Tibial artery (tissue), 4 donors: Measurements from ENCODE around the gene IL36B.

Experiments
- DNase-seq, 2 donors: peaks; one replicate each; pipeline ENCODE4 v3.0.0-alpha.2; 2019
- H3K27ac ChIP-seq, 2 donors: fragments of 200-600 bp; sonication (generic) in 1 of 2; 1 replicate in 1 of 2; 2 replicates in 1 of 2; pipeline ENCODE4 v1.5.1; 2018 to 2019; ENCODE audit warnings: mild to moderate bottlenecking in 1 of 2
- H3K27me3 ChIP-seq, 2 donors: fragments of 200-600 bp; sonication (generic) in 1 of 2; one replicate each; pipeline versions ENCODE4 v1.5.1 to v1.6.0; 2016 to 2019
- H3K36me3 ChIP-seq, 3 donors: fragments of 200-600 bp; sonication (generic) in 2 of 3; one replicate each; pipeline ENCODE4 v1.5.1; 2016 to 2019; ENCODE audit warnings: mild to moderate bottlenecking in 2 of 3
- H3K4me1 ChIP-seq, 4 donors: fragments of 200-600 bp; sonication (generic) in 2 of 4; 1 replicate in 3 of 4; 2 replicates in 1 of 4; pipeline ENCODE4 v1.5.1; 2016 to 2019
- H3K4me3 ChIP-seq, 2 donors: fragments of 200-600 bp; sonication (generic) in 1 of 2; 1 replicate in 1 of 2; 2 replicates in 1 of 2; pipeline ENCODE4 v1.5.1; 2018 to 2019; ENCODE audit warnings: mild to moderate bottlenecking in 2 of 2
- H3K9me3 ChIP-seq, 3 donors: fragments of 200-600 bp; sonication (generic) in 1 of 3; one replicate each; pipeline ENCODE4 v1.5.1; 2016 to 2019
- intact Hi-C: fragments of 100-400 bp; cut with DNase I; formaldehyde crosslinking; loops from one replicate; pipeline ENCODE4 v1.15.0; 2023; ENCODE audit warnings: low total_unique reads
- TF ChIP-seq, protein P1 (sequence below), 2 experiments: fragments of 200-600 bp in 1 of 2; fragments of 450-650 bp in 1 of 2; IDR thresholded peaks; one replicate each; pipeline ENCODE4 v1.5.1; 2017 to 2019; ENCODE audit warnings: antibody characterized with exemption in 2 of 2, mild to moderate bottlenecking in 1 of 2, moderate library complexity in 1 of 2

The IL36B gene

DNA sequence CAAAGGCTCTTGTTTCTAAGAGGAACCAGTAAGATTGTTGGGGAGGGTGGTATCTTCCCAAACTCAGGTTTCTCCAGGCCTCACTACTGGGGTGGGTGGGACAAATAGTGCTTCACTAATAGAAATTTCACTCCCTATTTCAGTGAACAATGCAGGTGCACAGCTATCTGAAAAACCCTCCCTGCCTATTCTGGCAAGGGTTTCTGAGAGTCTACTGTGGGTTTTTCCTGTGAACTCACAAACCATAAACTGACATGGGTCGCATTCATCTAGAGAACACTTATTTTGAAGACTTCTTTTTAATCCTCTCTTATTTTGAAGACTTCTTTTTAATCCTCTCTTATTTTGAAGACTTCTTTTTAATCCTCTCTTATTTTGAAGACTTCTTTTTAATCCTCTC lies 43.0 kb downstream of the IL36B start:
- no peaks in the 10 kb centered on the region for H3K9me3 ChIP-seq
- intact Hi-C loops: no loop called here
- no peaks in the 10 kb centered on the region for H3K4me1 ChIP-seq
- no peaks in the 10 kb centered on the region for H3K36me3 ChIP-seq
- H3K4me3 ChIP-seq: no peak overlapping the region
- no peaks in the 10 kb centered on the region for H3K27me3 ChIP-seq
- no peak overlapping the region for H3K27ac ChIP-seq
- TF ChIP-seq, protein P1, sequence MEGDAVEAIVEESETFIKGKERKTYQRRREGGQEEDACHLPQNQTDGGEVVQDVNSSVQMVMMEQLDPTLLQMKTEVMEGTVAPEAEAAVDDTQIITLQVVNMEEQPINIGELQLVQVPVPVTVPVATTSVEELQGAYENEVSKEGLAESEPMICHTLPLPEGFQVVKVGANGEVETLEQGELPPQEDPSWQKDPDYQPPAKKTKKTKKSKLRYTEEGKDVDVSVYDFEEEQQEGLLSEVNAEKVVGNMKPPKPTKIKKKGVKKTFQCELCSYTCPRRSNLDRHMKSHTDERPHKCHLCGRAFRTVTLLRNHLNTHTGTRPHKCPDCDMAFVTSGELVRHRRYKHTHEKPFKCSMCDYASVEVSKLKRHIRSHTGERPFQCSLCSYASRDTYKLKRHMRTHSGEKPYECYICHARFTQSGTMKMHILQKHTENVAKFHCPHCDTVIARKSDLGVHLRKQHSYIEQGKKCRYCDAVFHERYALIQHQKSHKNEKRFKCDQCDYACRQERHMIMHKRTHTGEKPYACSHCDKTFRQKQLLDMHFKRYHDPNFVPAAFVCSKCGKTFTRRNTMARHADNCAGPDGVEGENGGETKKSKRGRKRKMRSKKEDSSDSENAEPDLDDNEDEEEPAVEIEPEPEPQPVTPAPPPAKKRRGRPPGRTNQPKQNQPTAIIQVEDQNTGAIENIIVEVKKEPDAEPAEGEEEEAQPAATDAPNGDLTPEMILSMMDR (IDR thresholded peaks at IDR 0.05): no peak
- no peak for DNase-seq

DNA sequence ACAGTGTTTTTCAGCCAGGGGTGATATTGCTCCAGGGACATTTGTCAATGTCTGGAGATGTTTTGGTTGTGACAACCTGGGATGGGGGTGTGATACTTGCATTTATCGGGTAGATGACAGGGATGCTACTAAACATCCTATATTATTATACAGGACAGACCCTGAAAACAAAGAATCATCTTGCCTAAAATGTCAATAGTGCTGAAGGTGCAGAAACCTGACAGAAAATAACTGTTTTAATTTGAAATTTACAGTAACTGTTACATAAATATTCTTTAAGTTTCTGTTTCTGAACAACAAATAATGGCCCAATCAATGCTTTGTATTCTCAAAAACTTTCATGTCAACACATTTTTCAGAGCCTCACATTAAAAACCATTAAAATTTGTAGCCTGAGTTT lies 45.4 kb downstream of the IL36B start:
- no peak overlapping the region for H3K27ac ChIP-seq
- intact Hi-C loops: no loop called here
- H3K4me1 ChIP-seq: no peaks in the 10 kb centered on the region
- no peak overlapping the region for H3K4me3 ChIP-seq
- no peaks in the 10 kb centered on the region for H3K27me3 ChIP-seq
- no peaks in the 10 kb centered on the region for H3K9me3 ChIP-seq
- H3K36me3 ChIP-seq: no peaks in the 10 kb centered on the region
- no peak for DNase-seq
- TF ChIP-seq, protein P1 (IDR thresholded peaks at IDR 0.05): no peak

DNA sequence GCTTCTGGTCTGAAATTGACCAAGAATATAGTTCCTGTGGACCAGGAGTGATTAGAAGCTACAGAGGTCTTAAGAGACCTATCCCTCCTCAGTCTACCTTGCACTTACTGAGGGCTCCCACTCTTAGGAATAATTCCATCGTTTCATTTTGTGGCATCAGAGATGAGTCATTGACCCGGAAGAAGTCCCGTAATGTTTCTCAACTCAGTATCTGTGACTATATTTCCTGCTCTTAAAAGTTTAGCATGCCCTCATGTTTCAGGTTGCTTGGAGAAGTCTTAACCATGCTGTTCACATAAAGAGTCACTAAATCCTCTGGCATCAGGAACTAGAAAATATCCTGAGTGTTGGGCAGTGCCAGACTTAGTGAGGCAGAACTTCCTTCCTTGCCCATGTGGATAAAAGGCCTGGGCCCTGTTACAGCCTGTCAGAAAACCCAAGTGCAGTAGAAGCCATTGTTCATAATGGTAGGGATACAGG lies 47.6 kb downstream of the IL36B start, which contains the start of gene IL36A:
Gene IL36A (plus strand): TSS at position 430 of the 480 bp plus-strand sequence. CDS start 413 bp downstream, outside the sequence.
- no peaks in the 10 kb centered on the region for H3K36me3 ChIP-seq
- H3K4me3 ChIP-seq: no peak within 1 kb of the TSS
- H3K4me1 ChIP-seq: no peaks in the 10 kb centered on the region
- peaks cover 0 to 3% (median 0%) of the 10 kb centered on the region in 3 donors for H3K9me3 ChIP-seq
- no peak for DNase-seq
- TF ChIP-seq, protein P1 (IDR thresholded peaks at IDR 0.05): no peak
- no peaks in the 10 kb centered on the region for H3K27me3 ChIP-seq
- no peak within 1 kb of the TSS for H3K27ac ChIP-seq
- intact Hi-C loops: no loop called here

DNA sequence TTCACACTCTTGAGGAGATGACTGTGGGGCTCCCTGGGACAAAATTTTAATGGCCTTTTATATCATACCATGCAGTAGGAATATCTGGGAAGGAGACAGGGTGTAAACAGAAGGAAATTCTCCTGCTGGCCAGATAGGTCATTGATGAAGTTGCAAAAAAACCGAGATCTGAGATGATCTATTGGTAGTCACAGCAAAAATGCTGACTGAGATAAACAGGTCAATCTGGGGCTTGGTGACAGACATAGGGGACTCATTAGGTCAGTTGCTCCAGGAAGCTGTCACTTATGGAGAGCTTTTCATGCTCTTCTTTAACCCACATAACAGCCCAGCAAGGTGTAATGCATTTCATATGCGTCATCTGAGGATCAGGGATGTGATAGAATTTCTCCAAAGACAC lies 50.0 kb downstream of the IL36B start:
- peaks cover 0 to 4% (median 0%) of the 10 kb centered on the region in 3 donors for H3K9me3 ChIP-seq
- no peaks in the 10 kb centered on the region for H3K36me3 ChIP-seq
- H3K4me1 ChIP-seq: no peaks in the 10 kb centered on the region
- H3K4me3 ChIP-seq: no peak overlapping the region
- DNase-seq: no peak
- TF ChIP-seq, protein P1 (IDR thresholded peaks at IDR 0.05): no peak
- H3K27me3 ChIP-seq: no peaks in the 10 kb centered on the region
- intact Hi-C loops: no loop called here
- no peak overlapping the region for H3K27ac ChIP-seq

DNA sequence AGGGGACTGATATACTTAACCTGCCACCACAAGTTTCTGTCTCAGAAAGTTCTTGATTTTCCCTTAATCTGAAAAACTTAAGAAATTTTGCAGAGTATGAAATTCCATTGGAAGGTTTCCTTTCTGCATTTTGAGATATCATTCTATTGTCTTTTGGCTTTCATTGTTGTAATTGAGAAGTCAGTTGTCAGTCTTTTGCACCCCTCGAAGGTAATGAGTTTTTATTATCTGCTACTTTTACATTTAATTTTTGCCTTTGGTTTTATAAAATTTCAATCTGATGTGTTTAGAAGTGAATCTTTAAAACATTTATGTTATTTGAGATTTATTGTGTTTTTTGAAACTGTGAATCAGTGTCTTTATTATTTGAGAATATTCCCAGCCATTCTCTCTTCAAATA lies 52.2 kb downstream of the IL36B start:
- Histone ChIP-seq H3K4me3 (no peak overlapping the region), H3K27me3 (no peaks in the 10 kb centered on the region), H3K9me3 (peaks cover 0 to 4% (median 0%) of the 10 kb centered on the region in 3 donors), H3K27ac (no peak overlapping the region), H3K4me1 (no peaks in the 10 kb centered on the region), H3K36me3 (no peaks in the 10 kb centered on the region)
- intact Hi-C loops: no loop called here
- DNase-seq: no peak
- TF ChIP-seq, protein P1 (IDR thresholded peaks at IDR 0.05): no peak

DNA sequence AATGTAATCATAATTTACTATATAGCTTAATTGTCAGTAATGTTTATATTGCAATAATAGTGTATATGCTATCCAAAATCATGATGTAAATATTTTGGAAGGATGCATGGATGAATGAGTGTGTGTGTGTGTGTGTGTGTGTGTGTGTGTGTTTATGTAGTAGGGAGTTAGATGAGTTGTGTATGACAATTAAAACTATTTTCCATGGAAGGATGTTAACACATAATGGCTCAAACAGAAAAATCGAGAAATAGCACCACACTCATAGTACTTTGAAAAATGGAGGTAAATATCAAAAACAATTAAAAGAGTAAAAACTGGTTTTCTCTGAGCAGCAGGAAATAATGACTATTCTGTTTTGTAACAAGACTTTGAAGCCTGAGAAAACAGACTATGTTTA lies 55.5 kb downstream of the IL36B start:
- Histone ChIP-seq H3K27ac (no peak overlapping the region), H3K4me3 (no peak overlapping the region), H3K27me3 (no peaks in the 10 kb centered on the region), H3K4me1 (no peaks in the 10 kb centered on the region), H3K9me3 (peaks cover 0 to 13% (median 5%) of the 10 kb centered on the region in 3 donors), H3K36me3 (no peaks in the 10 kb centered on the region)
- TF ChIP-seq, protein P1 (IDR thresholded peaks at IDR 0.05): no peak
- intact Hi-C loops: no loop called here
- no peak for DNase-seq
